Stimulated activated CD4-positive, alpha-beta T cell treated with anti-CD3 and anti-CD28 coated beads, TNF-alpha, amount 100 ng/mL, for 24 hours (primary cell): Measurements from ENCODE around the gene TBCA.
"Not testable (repeated sequence)": the region's sequence is repeated elsewhere in the genome, so short reads cannot be mapped to it uniquely, and the experiment has no call there.

Source experiments
- DNase-seq, 3 experiments: peaks; one replicate each; pipeline ENCODE4 v3.0.0-alpha.2; 2020; ENCODE audit warnings: low read depth in 3 of 3

TBCA gene

GRCh38 chr5:77709340-77709739 lies 66.8 kb downstream of the TBCA start:
- no peak for DNase-seq

- DNase-seq: no peak
Measured at GRCh38 chr5:77707791-77708190, 68.3 kb downstream of the TBCA start.

GRCh38 chr5:77699569-77699968 lies 76.6 kb downstream of the TBCA start:
- not testable (repeated sequence) for DNase-seq

- DNase-seq: no peak
Measured at GRCh38 chr5:77698920-77699319, 77.2 kb downstream of the TBCA start.

GRCh38 chr5:77697692-77698091 lies 78.4 kb downstream of the TBCA start:
- no peak for DNase-seq

- DNase-seq: no peak
Measured at GRCh38 chr5:77696120-77696519, 80.0 kb downstream of the TBCA start.

GRCh38 chr5:77693913-77694312 lies 82.2 kb downstream of the TBCA start:
- no peak for DNase-seq

GRCh38 chr5:77683171-77683732 lies 92.9 kb downstream of the TBCA start:
- DNase-seq: no peak

GRCh38 chr5:77670526-77670925 lies 105.6 kb downstream of the TBCA start:
- DNase-seq: no peak

- no peak for DNase-seq
Measured at GRCh38 chr5:77669677-77670076, 106.5 kb downstream of the TBCA start.

GRCh38 chr5:77663090-77663863 lies 112.9 kb downstream of the TBCA start:
- no peak for DNase-seq

- no peak for DNase-seq
Measured at GRCh38 chr5:77662635-77663034, 113.5 kb downstream of the TBCA start.

GRCh38 chr5:77658662-77659061 lies 117.5 kb downstream of the TBCA start:
- no peak for DNase-seq

GRCh38 chr5:77651343-77651742 lies 124.8 kb downstream of the TBCA start:
- no peak for DNase-seq

GRCh38 chr5:77650686-77651085 lies 125.5 kb downstream of the TBCA start:
- DNase-seq: no peak

GRCh38 chr5:77649776-77650175 lies 126.4 kb downstream of the TBCA start:
- DNase-seq: no peak

- DNase-seq: no peak
Measured at GRCh38 chr5:77645995-77646639, 130.0 kb downstream of the TBCA start.

GRCh38 chr5:77645158-77645994 lies 130.8 kb downstream of the TBCA start:
- peak in 1 of 3 experiments; percentile 36 for DNase-seq

- no peak for DNase-seq
Measured at GRCh38 chr5:77644371-77645157, 131.6 kb downstream of the TBCA start.

- no peak for DNase-seq
Measured at GRCh38 chr5:77643654-77644370, 132.3 kb downstream of the TBCA start.
